ENCODE results near the gene DCAKD.

GRCh38 chr17:44989552-44990138, 61.8 kb downstream of the DCAKD start:
- no peak for TF ChIP-seq PATZ1 (CRISPR knock-in tag; IDR thresholded peaks at IDR 0.05; ENCODE audit: borderline replicate concordance)
- TF ChIP-seq ZFP3 (CRISPR knock-in tag; IDR thresholded peaks at IDR 0.05): no peak
- TF ChIP-seq TCF4 (CRISPR knock-in tag; IDR thresholded peaks at IDR 0.05; ENCODE audit: borderline replicate concordance): no peak
- TF ChIP-seq RARB (CRISPR knock-in tag; IDR thresholded peaks at IDR 0.05): no peak
- TF ChIP-seq BACH2 (CRISPR knock-in tag; IDR thresholded peaks at IDR 0.05; ENCODE audit: borderline replicate concordance): no peak
- no peak for TF ChIP-seq CSRNP3 (CRISPR knock-in tag; IDR thresholded peaks at IDR 0.05)
- TF ChIP-seq CSDC2 (CRISPR knock-in tag; IDR thresholded peaks at IDR 0.05): no peak
- no peak for TF ChIP-seq ZFP30 (CRISPR knock-in tag; IDR thresholded peaks at IDR 0.05)

Data from SK-N-SH treated with all-trans-retinoic acid at 6 μM for 48 hours (cell line).